ENCODE measurements around the gene ZMYND8.

ZMYND8 gene

DNA sequence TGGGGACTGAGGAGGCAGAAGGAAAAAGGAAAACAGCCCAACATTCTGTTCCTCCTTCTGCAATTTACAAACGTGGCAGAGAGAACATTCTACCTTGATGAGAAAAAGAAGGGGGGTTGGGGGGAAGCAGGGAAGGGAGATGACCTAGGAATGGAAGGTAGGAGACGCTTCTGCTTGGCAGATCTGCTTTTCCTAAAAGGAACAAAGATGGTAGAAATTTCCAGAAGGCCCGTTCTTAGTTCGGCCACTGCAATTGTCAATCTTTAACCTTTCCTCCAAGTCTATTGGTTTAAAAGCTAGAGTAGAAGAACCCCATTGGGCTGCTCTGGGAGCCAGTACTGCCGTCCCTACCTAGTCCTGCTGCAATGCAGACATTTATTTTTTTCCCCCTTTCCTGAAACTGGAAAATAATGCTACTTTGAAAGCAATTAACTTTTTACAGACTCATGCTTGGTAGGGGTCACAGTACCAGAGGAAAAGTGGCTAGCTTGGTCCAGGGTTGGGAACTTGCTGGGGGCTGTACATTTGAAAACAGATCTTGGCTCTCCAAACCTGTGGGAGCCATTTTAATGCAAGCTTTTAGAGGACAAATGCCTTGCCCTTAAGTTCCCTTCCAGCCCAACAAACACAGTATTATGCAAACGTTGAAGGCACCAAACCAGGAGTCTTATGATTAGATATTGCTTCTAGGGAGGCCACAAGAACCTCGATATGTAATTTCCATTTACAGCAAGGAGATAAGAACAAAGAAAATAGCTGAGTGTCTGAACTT is 2.6 kb downstream of the ZMYND8 start:
- DNase-seq (ENCODE audit: low read depth), result no peak

DNA sequence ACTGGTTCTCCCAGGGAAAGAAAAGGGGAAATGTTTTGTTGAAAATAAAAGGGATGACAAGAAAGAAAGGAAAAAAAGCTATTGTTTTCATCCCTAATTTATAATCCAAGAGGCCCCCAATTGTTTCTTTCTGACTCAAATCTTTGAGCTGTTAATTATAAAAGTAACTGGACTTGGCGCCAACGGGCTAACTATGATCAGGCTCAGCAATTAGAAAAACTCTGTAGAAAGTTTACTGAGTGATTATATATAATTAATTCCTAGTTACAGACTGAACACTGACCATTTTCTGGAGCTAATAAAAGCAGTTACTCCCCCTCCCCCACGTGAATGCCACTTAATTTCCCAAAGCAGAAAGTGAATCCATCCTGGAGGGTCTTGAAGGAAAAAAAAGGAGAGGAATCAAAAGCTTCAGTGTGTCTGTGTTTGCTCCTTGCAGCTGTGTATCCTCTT is 3.2 kb downstream of the ZMYND8 start:
- no peak for DNase-seq (ENCODE audit: low read depth)

DNA sequence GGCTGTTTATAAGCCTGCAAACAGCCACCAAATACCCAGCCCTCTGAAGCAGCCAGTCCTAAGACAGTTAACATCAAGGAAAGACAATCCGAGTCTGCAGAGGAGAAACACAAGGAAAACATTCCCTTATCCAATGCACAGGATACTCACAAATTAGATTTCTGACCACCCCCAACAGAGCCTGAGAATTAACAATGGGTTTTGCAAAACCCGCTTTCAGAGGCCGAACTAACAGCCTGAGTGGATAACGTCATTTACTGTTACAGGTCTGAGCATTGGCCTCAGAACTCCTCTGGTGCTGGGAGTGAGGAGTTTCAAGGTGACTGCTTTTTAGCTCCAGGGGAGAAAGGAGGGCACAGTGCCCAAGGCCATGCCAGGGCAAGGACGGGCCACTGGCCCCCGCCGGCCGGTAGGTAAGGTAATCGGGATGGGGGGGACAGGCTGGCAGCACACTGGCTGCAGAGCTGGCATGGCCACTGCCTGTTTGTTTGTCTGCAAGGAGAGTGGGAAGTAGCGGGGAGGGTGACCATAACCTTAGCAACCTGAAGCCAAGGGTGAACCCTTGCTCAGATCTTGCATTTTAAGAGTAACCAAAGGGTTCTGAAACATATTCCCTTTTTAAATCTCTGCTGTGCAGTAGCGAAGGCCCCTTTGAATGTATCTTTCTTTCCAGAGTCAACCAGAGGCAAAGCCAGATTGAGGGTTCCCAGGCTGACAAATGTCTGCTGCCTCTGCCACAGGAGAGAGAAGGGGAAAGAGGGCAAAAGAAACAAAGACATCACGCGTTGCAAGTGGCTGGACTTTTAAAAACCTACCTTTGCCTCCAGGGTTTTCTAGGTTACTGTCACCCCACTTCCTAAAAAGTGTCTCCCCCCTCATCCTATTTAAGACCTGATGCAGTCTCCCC is 3.9 kb downstream of the ZMYND8 start:
- DNase-seq (ENCODE audit: low read depth), result no peak

DNA sequence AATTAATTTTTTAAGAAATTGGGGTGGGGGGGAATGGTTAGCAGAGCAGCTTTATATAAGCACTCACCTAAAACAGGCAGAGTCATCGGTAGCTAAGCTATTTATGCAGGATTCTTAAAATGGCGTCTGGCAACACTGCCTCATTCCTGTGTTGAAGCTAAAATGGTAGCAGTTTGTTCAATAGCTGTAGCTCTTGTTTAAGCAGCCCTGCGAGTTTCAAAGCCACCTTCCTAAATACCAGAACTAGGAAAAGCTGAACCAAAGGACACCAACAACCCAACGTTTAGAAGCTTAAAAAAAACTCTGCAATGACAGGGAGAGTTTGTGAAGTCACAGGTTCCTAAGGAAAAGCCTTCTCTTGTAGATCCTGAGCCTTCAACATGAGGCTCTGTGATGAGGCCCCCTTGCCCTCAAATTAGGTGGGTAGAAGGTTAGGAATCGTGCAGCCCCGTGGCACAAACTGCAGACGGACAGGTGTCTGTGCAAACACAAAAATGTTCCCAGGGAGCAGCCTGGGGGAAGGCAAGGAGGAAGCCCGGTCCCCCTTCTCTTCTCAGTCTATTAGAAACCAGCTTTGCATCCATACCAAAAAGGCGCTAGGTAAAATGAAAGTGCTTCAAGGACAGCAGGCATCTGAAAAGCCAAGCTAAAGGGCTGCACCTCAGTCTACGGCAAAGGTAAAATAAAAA is 4.7 kb downstream of the ZMYND8 start:
- no peak for DNase-seq (ENCODE audit: low read depth)

DNA sequence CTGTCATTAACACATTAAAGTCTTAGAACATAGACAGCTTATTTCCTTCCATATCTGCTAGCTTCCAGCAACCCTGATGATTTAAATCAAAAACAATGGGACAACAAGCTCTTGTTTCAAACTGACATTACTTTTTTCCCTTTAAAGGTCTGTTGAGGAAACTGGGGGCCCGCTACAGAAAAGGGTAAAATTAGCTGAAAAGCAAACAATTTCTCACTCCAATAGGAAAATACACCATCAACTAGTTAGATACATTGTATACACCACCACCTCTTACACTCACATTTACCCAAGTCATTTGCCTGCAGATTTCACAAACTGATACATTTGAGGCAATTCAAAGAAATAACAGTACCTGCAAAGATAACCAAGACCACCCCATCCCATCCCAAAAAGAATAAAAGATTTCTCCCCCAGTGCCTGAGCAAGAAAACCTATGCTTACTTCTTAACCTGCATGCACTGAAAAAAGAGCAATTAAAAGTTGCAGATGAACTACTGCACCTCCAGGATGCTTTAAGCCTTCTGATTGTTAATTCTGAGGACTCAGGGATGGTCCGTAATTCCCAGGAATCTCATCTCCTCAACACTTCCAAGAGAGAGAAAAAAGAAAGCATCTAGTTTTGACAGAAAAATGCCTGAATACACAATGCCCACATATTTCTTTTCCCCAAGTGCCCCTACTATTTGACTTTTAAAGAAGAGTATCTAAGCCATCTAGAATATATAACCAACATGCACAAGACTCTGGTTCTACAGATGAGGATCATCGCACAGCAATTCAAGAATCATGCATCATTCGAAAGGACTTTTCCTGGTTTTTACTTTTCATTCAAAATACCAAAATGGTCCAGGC is 5.6 kb downstream of the ZMYND8 start:
- DNase-seq (ENCODE audit: low read depth), result no peak

DNA sequence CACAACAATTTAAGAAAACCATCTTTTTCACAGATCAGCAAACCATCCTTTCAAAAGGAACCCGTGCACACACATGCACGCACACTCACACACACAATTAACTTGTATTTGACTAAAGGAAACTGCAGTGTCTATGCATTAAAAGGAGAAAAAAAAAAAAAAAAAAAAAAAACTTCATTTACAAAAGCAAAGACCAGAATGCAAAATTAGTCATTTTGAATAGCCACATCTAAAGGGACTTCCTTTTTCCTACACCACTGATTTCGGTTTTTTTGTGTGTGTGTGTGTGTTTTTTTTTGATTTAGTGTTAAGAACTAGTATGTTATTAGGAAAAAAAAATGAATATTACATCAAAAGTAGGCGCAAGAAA is 6.3 kb downstream of the ZMYND8 start:
- no peak for DNase-seq (ENCODE audit: low read depth)

DNA sequence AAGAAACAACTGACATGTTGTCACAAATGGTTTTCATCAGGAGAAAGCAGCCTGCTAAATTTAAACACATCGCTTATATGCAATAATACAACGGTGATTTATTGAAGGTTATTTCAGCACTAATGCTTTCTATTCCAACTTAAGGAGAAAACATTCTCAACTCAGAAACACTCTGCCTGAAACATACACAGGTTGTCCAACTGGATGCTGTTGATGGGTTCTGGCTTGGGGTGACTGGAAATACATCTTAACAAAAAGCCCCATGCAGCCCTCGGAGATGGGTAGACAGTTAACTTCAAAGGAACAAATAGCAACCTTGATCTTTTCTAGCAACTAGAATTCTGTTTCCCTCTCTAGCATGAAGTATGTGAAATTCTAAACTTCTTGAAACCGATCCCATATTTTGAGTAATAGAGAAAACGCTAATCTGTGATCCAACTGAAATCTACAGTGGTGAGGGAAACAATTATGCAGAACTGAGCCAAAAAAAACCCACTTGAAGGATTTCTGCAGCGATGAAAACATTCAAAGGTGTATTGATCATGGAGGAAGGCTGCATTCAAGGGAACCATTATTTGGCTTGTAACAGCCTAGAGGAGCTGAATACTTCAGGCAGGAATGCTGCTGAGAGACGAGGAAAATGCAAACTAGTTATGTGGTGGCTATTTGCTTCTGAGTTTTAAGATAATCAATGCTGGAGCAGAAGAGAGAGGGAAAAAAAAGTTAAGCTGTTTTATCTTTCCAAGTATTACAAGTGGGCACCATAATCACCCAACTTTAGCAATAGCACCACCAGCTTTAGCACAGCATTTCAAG is 6.9 kb downstream of the ZMYND8 start:
- DNase-seq (ENCODE audit: low read depth), result no peak

DNA sequence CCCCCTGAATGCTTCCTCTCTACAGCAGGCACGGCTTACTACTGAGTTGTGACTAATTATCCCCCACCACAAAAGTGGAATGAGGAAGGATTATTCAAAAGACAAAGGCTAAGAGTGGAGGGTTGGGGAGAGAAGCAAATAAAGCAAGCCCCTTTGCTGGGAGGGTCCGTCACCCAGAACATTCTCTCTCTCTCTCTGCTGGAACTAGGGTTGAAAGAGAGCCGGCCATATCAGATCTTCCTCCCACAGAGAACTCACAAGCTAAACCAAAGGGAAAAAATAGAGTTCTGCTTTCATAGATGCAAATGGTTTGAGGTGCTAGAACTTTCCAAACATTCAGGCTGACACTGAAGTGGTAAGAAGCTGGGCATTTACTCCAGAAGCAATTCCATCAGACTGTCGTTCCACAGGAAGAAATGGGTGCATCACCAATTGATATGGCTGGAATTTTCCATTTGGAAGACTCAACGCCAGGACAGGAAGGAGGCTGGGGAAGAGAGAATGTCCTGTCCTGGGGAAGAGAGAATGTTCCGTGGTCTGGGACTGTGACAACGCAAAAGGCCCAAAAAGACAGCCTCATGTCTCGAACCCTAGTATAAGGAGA is 7.9 kb downstream of the ZMYND8 start:
- no peak for DNase-seq (ENCODE audit: low read depth)

DNA sequence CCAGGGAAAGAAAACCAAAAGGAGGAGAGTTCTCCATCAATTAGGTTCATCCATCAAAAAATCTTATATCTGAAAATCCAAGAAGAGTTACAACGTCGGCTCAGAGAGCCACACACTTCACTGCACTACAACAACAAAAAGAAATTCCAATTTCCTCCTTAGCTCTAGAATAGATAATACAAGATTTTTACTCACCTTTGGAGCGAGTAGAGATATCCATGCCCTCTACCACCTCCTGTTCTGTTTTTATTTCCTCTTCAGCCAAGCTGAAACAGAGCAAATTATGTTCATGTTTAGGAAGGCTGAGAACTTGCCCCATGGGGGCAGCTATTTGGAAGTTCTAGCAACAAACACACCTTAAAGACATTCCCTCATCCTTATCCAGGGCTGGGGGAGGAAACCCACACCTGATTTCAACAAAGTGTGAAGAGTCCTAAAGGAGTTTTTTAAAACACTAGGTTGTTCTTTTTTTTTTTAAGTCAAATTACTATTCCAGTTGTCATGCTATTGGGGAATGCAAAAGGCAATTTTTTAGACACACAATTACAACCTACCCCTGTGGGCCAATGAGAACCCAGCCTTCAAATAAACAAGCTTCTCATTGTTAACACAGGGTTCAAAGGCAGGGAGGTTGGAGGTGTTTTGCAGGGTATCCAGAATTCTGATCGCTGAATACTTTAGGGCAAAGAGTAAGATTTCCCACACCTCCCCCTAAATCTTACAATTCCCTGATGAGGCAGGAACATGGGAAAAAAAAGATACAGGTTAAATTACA is 8.7 kb downstream of the ZMYND8 start:
- DNase-seq (ENCODE audit: low read depth), result no peak

DNA sequence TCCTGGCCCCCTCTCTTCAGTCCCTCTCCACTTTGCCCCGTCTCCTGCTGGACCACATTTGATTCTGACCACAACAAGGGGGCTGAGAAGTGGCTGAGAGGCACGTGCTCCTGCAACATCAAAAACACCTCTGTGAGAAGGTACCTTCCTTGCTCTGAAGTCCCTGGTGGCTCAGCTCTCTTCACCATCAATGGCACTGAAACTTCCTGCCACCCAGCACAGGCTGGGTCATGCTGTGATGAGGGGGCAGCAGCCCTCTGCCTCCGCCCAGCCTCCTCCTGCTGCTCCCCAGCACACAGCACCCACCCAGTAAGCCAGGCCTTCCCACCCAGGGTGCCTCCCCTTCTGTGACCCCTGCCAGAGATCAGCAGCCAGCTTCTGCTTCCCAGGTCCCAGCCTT is 10.3 kb downstream of the ZMYND8 start:
- DNase-seq (ENCODE audit: low read depth), result no peak

DNA sequence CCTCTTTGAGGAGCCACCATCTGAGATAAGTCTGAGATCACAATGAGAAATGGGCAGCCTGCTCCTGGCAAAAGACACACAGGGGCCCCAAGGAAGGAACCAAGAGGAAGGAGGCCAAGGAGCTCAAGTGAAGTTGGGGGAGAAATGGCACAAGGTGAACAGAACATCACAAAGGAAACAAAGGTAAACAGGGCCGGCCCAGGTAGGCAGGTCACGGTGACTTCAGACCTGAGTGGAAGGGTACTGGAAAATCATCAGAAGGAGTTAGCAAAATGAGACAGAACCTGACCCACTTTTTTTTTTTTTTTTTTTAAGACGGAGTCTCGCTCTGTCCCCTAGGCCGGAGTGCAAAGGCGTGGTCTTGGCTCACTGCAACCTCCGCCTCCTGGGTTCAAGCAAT is 11.3 kb downstream of the ZMYND8 start:
- DNase-seq (ENCODE audit: low read depth), result no peak

DNA sequence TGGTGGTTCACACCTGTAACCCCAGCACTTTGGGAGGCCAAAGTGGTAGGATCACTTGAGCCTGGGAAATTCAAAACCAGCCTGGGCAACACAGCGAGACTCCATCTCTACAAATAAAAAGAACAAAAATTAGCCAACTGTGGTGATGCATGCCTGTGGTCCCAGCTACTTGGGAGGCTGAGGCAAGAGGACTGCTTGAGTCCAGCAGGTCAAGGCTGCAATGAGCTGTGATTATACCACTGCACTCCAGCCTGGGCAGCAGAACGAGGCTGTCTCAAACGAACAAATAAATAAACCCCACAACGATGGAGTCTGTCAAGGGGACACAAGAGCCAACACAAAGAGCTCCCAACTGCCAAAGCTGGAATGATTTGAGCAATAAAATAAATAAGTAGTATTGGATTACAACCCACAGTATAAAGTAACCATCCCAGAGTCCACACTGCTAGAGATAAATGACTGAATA is 13.5 kb downstream of the ZMYND8 start:
- DNase-seq (ENCODE audit: low read depth), result no peak

DNA sequence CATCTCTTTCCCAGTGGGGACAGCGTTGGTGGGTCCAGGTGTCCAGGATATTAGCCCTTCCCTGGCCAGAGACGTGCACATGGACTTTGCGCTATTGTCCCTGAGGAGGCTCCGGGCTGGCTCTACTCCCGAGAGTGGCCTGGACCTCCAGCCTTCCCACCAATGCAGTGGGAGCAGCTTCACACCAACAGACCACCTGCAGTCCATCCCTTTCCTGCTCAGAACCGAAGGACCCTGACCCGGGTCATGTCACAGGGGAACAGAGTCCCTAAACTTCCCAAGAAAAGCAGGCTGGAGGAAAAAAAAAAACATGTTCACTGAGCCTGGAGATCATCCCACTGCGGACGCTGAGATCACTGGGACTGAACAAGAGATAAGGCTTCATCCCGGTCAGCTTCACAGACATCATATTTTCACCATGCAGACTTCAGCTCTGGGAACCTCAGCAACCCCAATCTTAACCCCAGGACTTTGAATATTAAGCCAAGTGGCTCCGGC is 18.3 kb downstream of the ZMYND8 start:
- no peak for DNase-seq (ENCODE audit: low read depth)

DNA sequence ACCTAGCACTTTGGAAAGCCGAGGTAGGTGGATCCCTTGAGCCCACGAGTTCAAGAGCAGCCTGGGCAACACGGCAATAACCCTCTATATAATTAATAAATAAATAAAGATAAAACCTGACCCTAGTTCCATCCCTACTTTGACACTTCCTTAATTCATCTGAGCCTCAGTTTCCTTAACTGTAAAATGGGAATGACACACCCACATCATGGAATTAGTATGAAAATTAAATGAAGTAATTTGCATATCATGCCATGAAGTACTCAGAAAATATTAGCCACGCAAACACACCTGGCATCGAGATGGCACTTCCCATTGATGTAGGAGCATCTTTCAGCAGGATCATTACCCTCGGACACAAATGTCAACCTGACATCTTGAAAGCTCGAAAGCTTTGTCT is 19.1 kb downstream of the ZMYND8 start:
- DNase-seq (ENCODE audit: low read depth), result no peak

DNA sequence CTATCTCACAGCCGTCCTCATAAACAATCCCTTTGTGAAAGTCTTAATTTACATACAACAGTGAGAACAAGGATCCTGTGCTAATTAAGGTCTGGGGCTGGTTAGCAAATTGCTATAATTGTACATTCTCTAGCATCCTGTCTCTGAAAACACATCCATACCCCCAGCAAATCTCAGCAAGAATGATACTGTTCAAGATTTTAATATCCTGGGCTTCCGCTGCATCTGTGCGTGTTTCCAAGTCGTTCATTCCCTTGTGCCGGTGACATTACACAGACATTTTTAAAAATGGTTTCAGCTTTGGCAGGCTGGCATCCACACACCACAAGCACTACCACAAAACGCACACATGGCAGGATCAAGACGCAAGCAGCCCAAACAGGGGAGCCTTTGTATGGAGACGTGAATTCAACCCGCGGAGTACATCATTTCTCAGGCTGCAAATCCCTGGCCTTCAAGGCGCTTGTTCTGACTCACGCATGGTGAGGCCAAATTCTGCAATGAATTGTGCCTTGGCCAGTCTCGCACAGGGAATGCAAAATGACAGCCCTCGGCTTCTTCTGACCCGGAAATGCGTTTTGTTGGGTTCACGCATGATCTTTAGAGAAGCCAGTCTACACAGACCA is 20.3 kb downstream of the ZMYND8 start:
- no peak for DNase-seq (ENCODE audit: low read depth)

DNA sequence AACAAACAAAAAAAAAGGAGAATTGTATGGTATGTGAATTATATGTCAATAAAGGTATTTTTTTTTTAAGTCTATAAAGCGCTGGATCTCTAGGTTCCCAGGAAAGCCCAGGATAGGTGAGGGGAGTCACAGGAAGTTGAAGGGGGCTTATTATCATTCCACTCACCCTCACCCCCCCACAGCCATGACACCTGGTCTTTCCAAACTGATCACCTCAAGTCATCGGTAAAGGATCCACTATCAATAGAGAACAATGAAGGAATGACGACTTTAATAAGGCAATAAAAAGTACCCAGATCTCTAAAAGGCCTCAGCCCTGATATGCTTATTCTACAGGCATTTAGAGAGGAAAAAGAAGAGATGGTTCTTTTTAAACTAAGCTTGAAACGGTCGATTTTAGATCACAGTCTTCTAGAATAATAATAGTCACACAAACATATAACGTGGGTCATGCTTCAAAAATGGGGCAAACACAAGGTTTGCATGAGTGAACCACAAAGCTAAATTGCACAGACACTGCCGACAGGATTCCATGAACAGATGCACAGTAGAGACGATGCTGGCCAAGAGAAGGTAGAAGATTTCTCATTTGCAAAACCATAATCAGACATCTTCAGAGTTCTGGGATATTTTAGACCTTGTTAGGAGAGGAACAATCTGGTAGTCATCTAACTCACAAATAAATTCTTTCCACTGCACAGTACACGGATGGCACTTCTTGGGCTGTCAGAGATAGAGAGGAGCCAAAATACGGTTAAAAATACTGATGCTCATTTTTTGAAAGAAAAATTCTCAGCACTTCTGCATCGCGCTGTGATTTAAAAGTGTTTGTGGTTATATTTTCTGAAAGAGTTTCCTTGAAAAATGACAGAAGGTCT is 21.0 kb downstream of the ZMYND8 start:
- DNase-seq (ENCODE audit: low read depth), result no peak

DNA sequence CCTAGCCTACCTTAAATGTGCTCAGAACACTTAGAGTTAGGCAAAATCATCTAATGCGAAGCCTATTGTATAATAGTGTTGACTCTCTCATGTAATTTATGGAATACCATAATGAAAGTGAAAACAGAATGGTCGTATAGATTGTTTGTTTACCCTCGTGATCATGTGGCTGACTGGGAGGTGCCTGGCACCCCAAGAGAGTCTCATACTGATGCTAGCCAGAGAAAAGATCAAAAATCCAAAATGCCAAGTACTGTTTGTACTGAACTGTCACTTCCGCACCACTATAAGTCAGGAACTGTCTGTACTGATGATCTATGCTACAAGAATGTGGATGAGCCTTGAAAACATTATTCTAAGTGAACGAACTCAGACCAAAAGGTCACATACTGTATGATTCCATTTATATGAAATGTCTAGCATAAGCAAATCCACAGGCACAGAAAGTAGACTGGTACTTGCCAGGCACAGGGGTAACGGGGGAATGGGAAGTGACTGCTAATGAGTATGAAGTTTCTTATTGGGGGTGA is 22.4 kb downstream of the ZMYND8 start:
- no peak for DNase-seq (ENCODE audit: low read depth)

Data from activated T-helper 9 cell treated with anti-CD3 and anti-CD28 coated beads, Interleukin-2, amount 50 U/mL, for 16 hours (primary cell).